ENCODE data around the gene NINJ1. TPM values are rescaled to one million over a fixed set of nuclear protein-coding genes. Genes with fewer than 3 reads are reported as not detected.

NINJ1 gene
- total and polyA plus RNA-seq, 2 of the 13 experiments (the other 11 are each of a cell fraction or from before 2014, with no cell fraction given), result 81.2 to 92.1 TPM

- TF ChIP-seq ZNF770 (CRISPR knock-in tag; IDR thresholded peaks at IDR 0.05) (no peak), MEF2D (CRISPR knock-in tag; IDR thresholded peaks at IDR 0.05) (no peak; the same call in 1 of the 2 replicates), ZNF343 (CRISPR knock-in tag; IDR thresholded peaks at IDR 0.05) (0 out of 2 replicates have a peak, but pooled peaks have one; percentile 56), STAG1 (CRISPR knock-in tag; IDR thresholded peaks at IDR 0.05) (no peak), ZNF205 (CRISPR knock-in tag; IDR thresholded peaks at IDR 0.05) (0 out of 2 replicates have a peak, but pooled peaks have one; percentile 16), HDAC2 (CRISPR knock-in tag; IDR thresholded peaks at IDR 0.05) (no peak), DMAP1 (CRISPR knock-in tag; IDR thresholded peaks at IDR 0.05) (peak; percentile 21; the same call in 1 of the 2 replicates), MXI1 (IDR thresholded peaks at IDR 0.05; ENCODE audit: borderline replicate concordance, low read depth, low read length) (no peak), ZNF446 (CRISPR knock-in tag; IDR thresholded peaks at IDR 0.05) (peak; percentile 3; the same call in 1 of the 2 replicates), ELK4 (CRISPR knock-in tag; IDR thresholded peaks at IDR 0.05; ENCODE audit: borderline replicate concordance) (no peak), ZKSCAN5 (CRISPR knock-in tag; IDR thresholded peaks at IDR 0.05) (0 out of 2 replicates have a peak, but pooled peaks have one; percentile 19), ZNF275 (CRISPR knock-in tag; IDR thresholded peaks at IDR 0.05; ENCODE audit: borderline replicate concordance) (no peak), ZNF597 (CRISPR knock-in tag; IDR thresholded peaks at IDR 0.05) (no peak), ZNF639 (CRISPR knock-in tag; conservative IDR thresholded peaks at IDR 0.05) (no peak), ZSCAN30 (CRISPR knock-in tag; IDR thresholded peaks at IDR 0.05) (peak; percentile 24; the same call in 1 of the 2 replicates), MAFF (IDR thresholded peaks at IDR 0.05; ENCODE audit: low read depth, low read length) (no peak), ZNF687 (CRISPR knock-in tag; IDR thresholded peaks at IDR 0.05) (peak; percentile 37), NFE2 (CRISPR knock-in tag; IDR thresholded peaks at IDR 0.05) (no peak), RBM22 (optimal IDR thresholded peaks at IDR 0.05; ENCODE audit: low read length) (no peak)
These were observed at the start of gene NINJ1 (continued) for GRCh38 chr9:93134015-93134739.
